ENCODE data around the gene ACAT2. TPM values are rescaled to one million over a fixed set of nuclear protein-coding genes. Genes with fewer than 3 reads are reported as not detected.
A peak's percentile ranks its signal among the peaks of the same experiment; 100 is the strongest.
"Not testable (repeated sequence)": the region's sequence is repeated elsewhere in the genome, so short reads cannot be mapped to it uniquely, and the experiment has no call there.

The ACAT2 gene
- polyA plus RNA-seq, 3 donors = 3.6 to 24.4 (median 19.5) TPM

DNA sequence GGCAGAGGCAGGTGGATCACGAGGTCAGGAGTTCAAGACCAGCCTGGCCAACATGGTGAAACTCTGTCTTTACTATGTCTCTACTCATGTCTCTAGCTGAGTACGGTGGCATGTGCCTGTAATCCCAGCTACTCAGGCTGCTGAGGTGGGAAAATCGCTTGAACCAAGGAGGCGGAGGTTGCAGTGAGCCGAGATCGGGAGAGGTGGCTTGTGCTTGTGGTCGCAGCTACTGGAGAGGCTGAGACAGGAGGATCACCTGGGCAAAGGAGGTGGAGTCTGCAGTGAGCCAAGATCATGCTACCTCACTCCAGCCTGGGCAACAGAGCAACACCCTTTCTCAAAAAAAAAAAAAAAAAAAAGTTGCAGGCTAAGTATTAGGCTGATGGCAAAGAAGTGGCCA lies 42.6 kb upstream of the ACAT2 start:
- DNase-seq = no peak
- Histone ChIP-seq H3K4me1 (ENCODE audit: control insufficient read depth in 1 of 2, insufficient read depth in 2 of 2, low read length in 2 of 2) (peaks cover 30 to 31% of the 10 kb centered on the region in 2 donors), H3K9me3 (replicated peaks in 1 of 2; ENCODE audit: control insufficient read depth in 1 of 2, insufficient read depth in 1 of 2, low read length in 2 of 2) (no peaks in the 10 kb centered on the region), H3K36me3 (replicated peaks in 1 of 2; ENCODE audit: control insufficient read depth in 1 of 2, insufficient read depth in 2 of 2, low read length in 2 of 2) (no peaks in the 10 kb centered on the region), H3K27ac (ENCODE audit: low read depth in 1 of 2, low read length in 2 of 2) (no peak overlapping the region), H4K20me1 (ENCODE audit: insufficient read depth, low read length) (peaks cover 10% of the 10 kb centered on the region), H3K4me3 (replicated peaks in 1 of 3; ENCODE audit: low read depth in 2 of 3, low read length in 3 of 3) (no peak overlapping the region), H3K4me2 (replicated peaks; ENCODE audit: extremely low read depth, low read length, poor library complexity, severe bottlenecking) (no peak overlapping the region), H3K9ac (ENCODE audit: insufficient read depth, low read length, poor library complexity, severe bottlenecking) (no peak overlapping the region), H3K79me2 (ENCODE audit: insufficient read depth, low read length) (peaks cover 47% of the 10 kb centered on the region), H3K27me3 (ENCODE audit: control insufficient read depth in 2 of 2, insufficient read depth in 2 of 2, low read length in 2 of 2) (no peaks in the 10 kb centered on the region), H2AFZ (ENCODE audit: insufficient read depth, low read depth, low read length, poor library complexity, severe bottlenecking) (no peak overlapping the region)
- 100% methylated on average over 2 of the region's 7 CpGs for WGBS (ENCODE audit: insufficient coverage)
- no peaks in the 10 kb centered on the region for H3K27me3 Mint-ChIP-seq (ENCODE audit: low read depth in 3 of 3)
- peaks cover 8 to 13% of the 10 kb centered on the region in 2 donors for H3K36me3 Mint-ChIP-seq
- H3K9me3 Mint-ChIP-seq = peaks cover 0 to 2% (median 0%) of the 10 kb centered on the region in 7 donors
- H3K4me3 Mint-ChIP-seq = no peak overlapping the region
- no peak for TF ChIP-seq CTCF (IDR thresholded peaks at IDR 0.05)
- H3K4me1 Mint-ChIP-seq = peaks cover 20% of the 10 kb centered on the region
- H3K27ac Mint-ChIP-seq = peak overlapping the region in 5 of 7 donors; percentile 19 to 82 (median 72)
- intact Hi-C loops (cut with micrococcal nuclease) = no loop called here

GRCh38 chr6:159720708-159721107 lies 41.1 kb upstream of the ACAT2 start:
- Histone ChIP-seq H3K9ac (ENCODE audit: insufficient read depth, low read length, poor library complexity, severe bottlenecking) (no peak overlapping the region), H3K4me1 (ENCODE audit: control insufficient read depth in 1 of 2, insufficient read depth in 2 of 2, low read length in 2 of 2) (peaks cover 16 to 18% of the 10 kb centered on the region in 2 donors), H3K4me3 (replicated peaks in 1 of 3; ENCODE audit: low read depth in 2 of 3, low read length in 3 of 3) (no peak overlapping the region), H4K20me1 (ENCODE audit: insufficient read depth, low read length) (peaks cover 10% of the 10 kb centered on the region), H3K79me2 (ENCODE audit: insufficient read depth, low read length) (peaks cover 59% of the 10 kb centered on the region), H3K9me3 (replicated peaks in 1 of 2; ENCODE audit: control insufficient read depth in 1 of 2, insufficient read depth in 1 of 2, low read length in 2 of 2) (no peaks in the 10 kb centered on the region), H3K4me2 (replicated peaks; ENCODE audit: extremely low read depth, low read length, poor library complexity, severe bottlenecking) (no peak overlapping the region), H2AFZ (ENCODE audit: insufficient read depth, low read depth, low read length, poor library complexity, severe bottlenecking) (no peak overlapping the region), H3K27ac (ENCODE audit: low read depth in 1 of 2, low read length in 2 of 2) (no peak overlapping the region), H3K36me3 (replicated peaks in 1 of 2; ENCODE audit: control insufficient read depth in 1 of 2, insufficient read depth in 2 of 2, low read length in 2 of 2) (no peaks in the 10 kb centered on the region), H3K27me3 (ENCODE audit: control insufficient read depth in 2 of 2, insufficient read depth in 2 of 2, low read length in 2 of 2) (no peaks in the 10 kb centered on the region)
- TF ChIP-seq CTCF (IDR thresholded peaks at IDR 0.05) = peak; percentile 55
- Mint-ChIP-seq H3K4me1 (peaks cover 22% of the 10 kb centered on the region), H3K27ac (no peak overlapping the region), H3K27me3 (ENCODE audit: low read depth in 3 of 3) (no peaks in the 10 kb centered on the region), H3K4me3 (no peak overlapping the region), H3K9me3 (peaks cover 0 to 2% (median 0%) of the 10 kb centered on the region in 7 donors), H3K36me3 (peaks cover 5 to 21% of the 10 kb centered on the region in 2 donors)
- intact Hi-C loops (cut with micrococcal nuclease) = loop anchor here in 1 of 2 donors (10.0 kb wide), 1 partner anchor 264 kb away; no protein-coding TSS in a partner anchor
- peak in 1 of 3 donors; percentile 27 for DNase-seq
- 100% methylated on average over 1 of the region's 7 CpGs for WGBS (ENCODE audit: insufficient coverage)

DNA sequence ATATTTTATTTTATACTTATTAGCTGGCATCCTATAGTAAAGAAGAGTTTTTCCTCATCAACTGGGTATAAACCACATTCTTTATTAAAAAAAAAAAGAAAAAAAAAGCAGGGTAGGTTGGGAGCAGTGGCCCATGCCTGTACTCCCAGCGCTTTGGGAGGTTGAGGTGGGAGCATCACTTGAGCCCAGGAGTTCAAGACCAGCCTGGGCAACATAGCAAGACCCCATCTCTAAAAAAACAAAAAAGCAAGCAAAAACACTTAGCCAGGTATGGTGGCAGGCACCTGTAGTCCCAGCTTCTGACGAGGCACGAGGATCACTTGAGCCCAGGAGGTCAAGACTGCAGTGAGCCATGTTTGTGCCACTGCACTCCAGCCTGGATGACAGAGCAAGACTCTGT lies 39.9 kb upstream of the ACAT2 start:
- peaks cover 13 to 18% of the 10 kb centered on the region in 2 donors for H3K4me1 ChIP-seq (ENCODE audit: control insufficient read depth in 1 of 2, insufficient read depth in 2 of 2, low read length in 2 of 2)
- intact Hi-C loops (cut with micrococcal nuclease) = loop anchor here in 1 of 2 donors (10.0 kb wide), 1 partner anchor 263 kb away; no protein-coding TSS in a partner anchor
- H3K36me3 ChIP-seq (replicated peaks in 1 of 2; ENCODE audit: control insufficient read depth in 1 of 2, insufficient read depth in 2 of 2, low read length in 2 of 2); H3K27me3 Mint-ChIP-seq (ENCODE audit: low read depth in 3 of 3); H3K4me3 Mint-ChIP-seq; H3K27me3 ChIP-seq (ENCODE audit: control insufficient read depth in 2 of 2, insufficient read depth in 2 of 2, low read length in 2 of 2); H3K27ac Mint-ChIP-seq; H3K27ac ChIP-seq (ENCODE audit: low read depth in 1 of 2, low read length in 2 of 2); H3K9ac ChIP-seq (ENCODE audit: insufficient read depth, low read length, poor library complexity, severe bottlenecking); DNase-seq; H3K9me3 Mint-ChIP-seq; H3K4me3 ChIP-seq (replicated peaks in 1 of 3; ENCODE audit: low read depth in 2 of 3, low read length in 3 of 3); H3K4me2 ChIP-seq (replicated peaks; ENCODE audit: extremely low read depth, low read length, poor library complexity, severe bottlenecking); H3K9me3 ChIP-seq (replicated peaks in 1 of 2; ENCODE audit: control insufficient read depth in 1 of 2, insufficient read depth in 1 of 2, low read length in 2 of 2); H2AFZ ChIP-seq (ENCODE audit: insufficient read depth, low read depth, low read length, poor library complexity, severe bottlenecking): not testable (repeated sequence)
- H3K79me2 ChIP-seq (ENCODE audit: insufficient read depth, low read length) = peaks cover 66% of the 10 kb centered on the region
- WGBS (ENCODE audit: insufficient coverage) = 96% methylated on average over 2 of the region's 3 CpGs
- peaks cover 10% of the 10 kb centered on the region for H4K20me1 ChIP-seq (ENCODE audit: insufficient read depth, low read length)
- peaks cover 5 to 21% of the 10 kb centered on the region in 2 donors for H3K36me3 Mint-ChIP-seq
- peaks cover 18% of the 10 kb centered on the region for H3K4me1 Mint-ChIP-seq
